ENCODE measurements around the gene ZNFX1.

GRCh38 chr20:49279677-49280462 lies 2.0 kb upstream of the ZNFX1 start:
- TF ChIP-seq CTCF (IDR thresholded peaks at IDR 0.05; ENCODE audit: low read length) = no peak
- no peak for TF ChIP-seq EZH2phosphoT487 (IDR thresholded peaks at IDR 0.05; ENCODE audit: low read length)
- TF ChIP-seq EZH2 (optimal IDR thresholded peaks at IDR 0.05; ENCODE audit: low read depth, low read length) = no peak
